Cerebellar cortex (tissue), 1 donor: ENCODE measurements around the gene ATCAY.
"Not testable (repeated sequence)": the region's sequence is repeated elsewhere in the genome, so short reads cannot be mapped to it uniquely, and the experiment has no call there.

Experiments
- DNase-seq: peaks from one replicate; pipeline ENCODE4 v3.0.0-alpha.2; 2015; ENCODE audit warnings: low spot score

Gene ATCAY

GRCh38 chr19:3949294-3949693 is 68.8 kb downstream of the ATCAY start:
- DNase-seq: no peak

- DNase-seq: no peak
Observed at GRCh38 chr19:3949997-3950859, 69.7 kb downstream of the ATCAY start.

GRCh38 chr19:3950871-3951861 is 70.7 kb downstream of the ATCAY start:
- peak; percentile 79 for DNase-seq

- DNase-seq: not testable (repeated sequence)
Observed at GRCh38 chr19:3952755-3953276, 72.3 kb downstream of the ATCAY start.

GRCh38 chr19:3954107-3954506 is 73.6 kb downstream of the ATCAY start:
- DNase-seq: no peak

GRCh38 chr19:3955276-3955675 is 74.8 kb downstream of the ATCAY start:
- DNase-seq: not testable (repeated sequence)

- DNase-seq: no peak
Observed at GRCh38 chr19:3955688-3956087, 75.2 kb downstream of the ATCAY start.

- no peak for DNase-seq
Observed at GRCh38 chr19:3958836-3959765, 78.6 kb downstream of the ATCAY start.

- DNase-seq: no peak
Observed at GRCh38 chr19:3959766-3960131, 79.3 kb downstream of the ATCAY start.

- no peak for DNase-seq
Observed at GRCh38 chr19:3961007-3961406, 80.5 kb downstream of the ATCAY start.

GRCh38 chr19:3963458-3964255 is 83.2 kb downstream of the ATCAY start:
- no peak for DNase-seq

GRCh38 chr19:3964256-3965194 is 84.0 kb downstream of the ATCAY start:
- DNase-seq: no peak

- no peak for DNase-seq
Observed at GRCh38 chr19:3966051-3967017, 85.8 kb downstream of the ATCAY start.

GRCh38 chr19:3967983-3968382 is 87.5 kb downstream of the ATCAY start:
- DNase-seq: not testable (repeated sequence)

GRCh38 chr19:3968556-3969434 is 88.3 kb downstream of the ATCAY start:
- DNase-seq: peak; percentile 83

GRCh38 chr19:3969435-3970312 is 89.2 kb downstream of the ATCAY start:
- no peak for DNase-seq
